Fibroblast of upper back skin (primary cell): ENCODE measurements around the gene SMURF1.
A peak's percentile ranks its signal among the peaks of the same experiment; 100 is the strongest.

Source experiments
- DNase-seq: peaks from one replicate; pipeline ENCODE4 v3.0.0-alpha.2; 2013

SMURF1 gene

DNA sequence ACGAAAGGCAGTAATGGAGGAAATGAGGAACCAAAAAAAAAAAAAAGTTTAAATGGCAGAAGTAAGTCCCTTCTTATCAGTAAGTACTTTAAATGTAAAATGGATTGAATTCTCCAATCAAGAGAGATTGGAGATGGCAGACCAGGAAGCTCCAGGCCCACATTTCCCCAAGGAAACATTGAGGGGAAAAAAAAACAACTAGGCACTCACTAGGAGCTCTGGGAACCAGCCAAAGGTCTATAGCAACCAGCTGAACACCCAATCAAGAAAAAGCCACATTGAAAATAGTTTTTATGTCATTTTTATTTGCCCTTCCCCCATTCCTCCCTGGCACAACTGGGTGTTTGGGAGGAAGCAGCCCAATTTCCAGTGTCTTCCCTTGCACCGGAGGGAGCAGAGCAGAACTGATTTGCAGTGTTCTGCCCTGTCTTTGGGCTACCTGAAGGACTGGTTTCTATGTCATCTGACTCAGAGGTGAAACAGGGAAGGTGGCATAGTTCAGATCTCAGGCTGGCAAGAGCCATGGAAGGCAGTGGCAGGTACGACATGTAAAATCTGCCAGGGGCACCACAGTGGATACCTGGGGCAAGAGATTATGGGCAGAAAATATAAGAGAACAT lies 121.9 kb downstream of the SMURF1 start:
- peak; percentile 32 for DNase-seq

DNA sequence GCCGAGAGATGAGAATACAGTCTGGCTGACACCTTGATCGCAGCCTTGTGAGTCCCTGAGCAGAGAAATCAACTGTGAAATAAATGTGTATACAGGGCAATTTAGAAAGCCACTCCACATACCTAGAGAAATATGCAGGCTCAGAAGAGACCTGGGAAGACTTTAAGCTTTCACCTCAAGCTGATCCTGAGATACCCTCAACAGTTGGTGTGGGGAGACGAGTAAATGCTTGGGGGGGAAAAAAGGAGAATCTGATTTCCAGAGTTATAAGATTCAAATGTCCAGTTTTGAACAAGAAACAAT lies 123.5 kb downstream of the SMURF1 start:
- DNase-seq = no peak

DNA sequence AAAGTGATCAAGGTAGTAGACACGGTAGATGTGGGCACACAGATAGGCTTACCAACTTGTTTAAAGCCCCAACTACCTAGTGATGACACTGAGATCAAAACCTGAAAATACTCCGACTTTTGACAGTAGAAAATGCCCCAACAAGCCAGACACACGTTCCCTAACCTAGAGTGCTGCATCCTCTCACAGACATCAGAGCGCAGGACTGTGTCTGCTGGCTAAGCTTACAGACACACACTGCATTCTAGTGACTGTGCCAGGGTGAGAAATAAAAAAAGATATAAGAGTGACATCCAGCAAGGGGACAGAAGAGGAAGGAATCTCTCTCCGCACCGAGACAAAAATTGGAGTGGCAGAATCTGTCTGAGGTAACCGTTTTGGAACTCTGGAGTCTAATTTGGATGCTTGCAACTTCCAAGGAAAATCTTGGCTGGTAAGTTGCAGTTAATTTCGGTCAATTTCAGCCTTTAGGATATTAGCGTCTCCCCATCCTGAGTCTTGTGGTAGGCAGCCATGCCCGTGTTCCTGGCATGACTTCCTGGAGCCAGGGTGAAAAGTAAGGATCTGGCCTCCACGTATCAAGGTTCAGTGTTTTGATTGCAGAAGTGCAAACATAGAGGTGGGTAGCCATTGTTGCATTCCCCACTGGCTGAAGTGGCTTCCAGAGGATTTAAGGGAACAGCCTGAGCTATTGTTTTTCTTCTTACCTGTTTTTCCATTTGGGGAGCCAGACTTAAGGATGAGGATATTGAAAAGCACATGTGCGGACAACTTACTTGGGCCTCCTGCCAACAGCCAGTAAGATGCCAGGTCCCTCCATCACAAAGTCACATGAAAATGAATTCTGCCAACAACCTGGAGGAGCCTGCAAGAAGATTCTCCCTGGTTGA lies 124.1 kb downstream of the SMURF1 start:
- DNase-seq = no peak

DNA sequence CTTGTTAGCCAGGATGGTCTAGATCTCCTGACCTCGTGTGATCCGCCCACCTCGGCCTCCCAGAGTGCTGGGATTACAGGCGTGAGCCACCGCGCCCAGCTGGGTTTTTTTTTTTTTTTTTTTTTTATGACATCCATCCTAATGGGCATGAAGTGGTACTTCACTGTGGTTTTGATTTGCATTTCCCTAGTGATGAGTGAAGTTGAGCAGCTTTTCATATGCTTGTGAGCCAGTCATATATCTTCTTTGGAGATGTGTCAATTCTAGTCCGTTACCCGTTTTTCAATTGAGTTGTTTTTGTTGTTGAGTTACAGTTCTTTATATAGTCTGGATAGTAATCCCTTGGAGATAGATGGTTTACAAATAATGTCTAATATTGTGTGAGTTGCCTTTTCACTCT lies 127.7 kb downstream of the SMURF1 start:
- no peak for DNase-seq

DNA sequence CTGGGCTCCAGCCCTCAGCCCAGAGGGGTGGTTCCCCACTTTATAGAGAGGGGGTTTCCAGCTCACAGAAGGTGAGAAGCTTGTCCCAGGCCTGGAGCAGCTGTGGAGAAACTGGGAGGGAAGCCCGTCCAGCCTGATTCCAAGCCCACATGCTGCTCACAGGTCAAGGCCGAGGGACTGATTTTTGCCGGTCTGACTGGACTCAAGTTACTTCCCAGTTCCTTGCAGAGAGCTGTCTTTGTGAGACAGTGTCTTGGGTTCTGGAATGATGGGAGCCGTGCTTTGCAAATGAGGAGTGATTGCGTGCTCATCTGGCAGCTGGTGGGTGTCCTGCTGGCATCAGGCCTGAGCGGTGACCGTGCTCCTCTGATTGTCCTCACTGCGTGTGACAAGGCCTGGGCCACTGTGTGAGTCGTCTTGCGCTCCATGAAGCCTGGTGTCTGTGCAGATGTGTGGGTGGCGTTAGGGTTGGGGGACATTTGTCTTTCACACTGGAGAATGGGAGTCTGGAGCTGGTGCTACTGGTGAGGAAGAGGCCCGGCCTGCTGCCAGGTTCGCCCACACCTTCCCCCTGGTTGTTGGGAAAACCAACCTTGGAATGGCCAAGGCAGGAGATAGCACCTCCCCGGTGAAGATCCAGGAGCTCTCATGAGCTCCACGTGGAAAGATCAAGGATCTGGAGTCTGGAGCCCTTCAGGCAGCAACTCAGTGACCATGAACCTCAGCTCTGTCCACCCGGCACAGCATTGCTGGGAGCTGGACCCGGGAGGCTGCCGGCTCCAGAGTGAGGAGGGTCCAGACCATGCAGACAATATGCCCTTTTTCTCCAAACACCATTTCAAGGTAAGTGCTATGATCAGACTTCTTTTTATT lies 129.6 kb downstream of the SMURF1 start:
- no peak for DNase-seq

DNA sequence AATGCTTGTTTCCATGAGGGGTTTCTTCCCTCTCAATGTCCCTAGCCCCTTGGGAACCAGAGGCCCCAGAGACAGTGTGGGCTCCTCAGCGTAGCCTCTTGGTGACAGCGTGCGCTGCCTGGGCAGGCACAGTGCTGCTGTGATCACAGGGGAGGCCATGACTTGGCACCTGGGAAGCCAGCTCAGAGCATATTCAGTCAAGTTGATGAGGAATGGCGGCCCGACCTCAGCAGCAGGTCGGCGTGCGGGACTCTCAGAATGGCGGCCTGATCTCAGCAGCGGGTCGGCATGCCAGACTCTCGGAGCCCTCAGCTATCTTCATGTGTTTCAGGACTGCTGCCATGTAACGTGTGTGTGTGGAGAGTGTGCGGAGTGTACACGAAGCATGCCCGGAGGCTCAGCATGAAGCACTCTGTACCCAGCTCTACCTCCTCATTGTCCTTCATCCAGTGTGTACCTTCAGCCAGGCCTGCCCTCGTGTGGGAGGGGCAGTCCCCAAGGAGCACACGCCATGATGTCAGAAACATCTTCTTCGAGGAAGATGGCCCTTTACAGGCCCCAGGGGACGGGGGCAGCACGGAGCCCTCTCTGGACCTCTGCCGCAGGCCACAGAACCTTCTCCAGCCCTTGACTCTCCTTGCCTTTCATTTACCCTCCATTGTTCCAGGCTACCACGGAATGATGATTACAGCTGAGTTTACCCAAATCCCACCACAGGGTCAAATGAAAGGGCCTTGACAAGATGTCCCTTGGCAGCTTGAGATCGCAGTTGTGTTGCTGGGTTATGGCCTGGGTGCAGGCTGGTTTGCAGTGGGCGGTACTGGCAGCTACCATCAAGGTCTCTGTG lies 130.4 kb downstream of the SMURF1 start:
- DNase-seq = no peak

DNA sequence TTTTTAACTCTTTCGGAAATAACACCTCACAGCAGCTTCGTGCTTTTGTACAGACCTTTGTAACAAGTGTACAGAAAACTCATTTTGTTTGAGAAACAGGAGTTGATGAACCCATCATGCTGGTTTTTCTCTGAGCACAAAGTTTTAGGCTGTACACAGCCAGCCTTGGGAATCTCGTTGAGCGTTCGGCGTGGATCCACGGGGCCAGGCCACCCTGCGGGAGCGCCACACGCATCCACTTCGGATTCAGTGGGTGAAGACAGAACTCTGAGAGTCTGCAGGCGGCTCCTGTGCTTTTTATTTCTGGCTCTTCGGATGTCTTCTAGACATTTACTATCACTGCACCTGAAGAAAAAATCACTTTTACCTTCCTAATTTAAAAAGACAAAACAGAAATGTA lies 131.2 kb downstream of the SMURF1 start:
- no peak for DNase-seq

DNA sequence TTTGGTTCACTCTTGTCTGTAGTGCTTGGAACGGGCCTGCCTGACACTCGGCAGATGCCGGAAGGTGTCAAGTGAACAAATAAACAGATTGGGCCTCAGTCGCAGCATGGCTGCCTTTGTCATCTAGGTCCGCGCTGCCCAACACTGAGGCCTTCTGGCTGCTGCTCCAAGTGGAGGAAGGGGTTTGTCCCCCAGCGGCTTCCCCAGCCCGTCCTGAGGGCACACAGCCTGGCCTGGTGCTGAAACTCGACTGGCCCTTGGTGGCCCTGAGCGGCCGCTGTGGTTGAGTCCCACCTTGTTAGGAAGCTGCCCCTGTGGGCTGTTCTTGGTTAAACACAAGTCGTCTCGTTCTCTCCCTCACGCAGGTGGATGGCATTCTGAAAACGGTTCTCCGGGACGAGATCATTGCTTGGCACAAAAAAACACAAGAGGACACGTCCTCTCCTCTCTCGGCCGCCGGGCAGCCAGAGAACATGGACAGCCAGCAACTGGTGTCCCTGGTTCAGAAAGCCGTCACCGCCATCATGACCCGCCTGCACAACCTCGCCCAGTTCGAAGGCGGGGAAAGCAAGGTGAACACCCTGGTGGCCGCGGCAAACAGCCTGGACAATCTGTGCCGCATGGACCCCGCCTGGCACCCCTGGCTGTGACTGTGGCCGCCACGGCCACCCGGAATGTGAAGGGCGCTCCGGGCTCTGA lies 132.1 kb downstream of the SMURF1 start:
- no peak for DNase-seq

DNA sequence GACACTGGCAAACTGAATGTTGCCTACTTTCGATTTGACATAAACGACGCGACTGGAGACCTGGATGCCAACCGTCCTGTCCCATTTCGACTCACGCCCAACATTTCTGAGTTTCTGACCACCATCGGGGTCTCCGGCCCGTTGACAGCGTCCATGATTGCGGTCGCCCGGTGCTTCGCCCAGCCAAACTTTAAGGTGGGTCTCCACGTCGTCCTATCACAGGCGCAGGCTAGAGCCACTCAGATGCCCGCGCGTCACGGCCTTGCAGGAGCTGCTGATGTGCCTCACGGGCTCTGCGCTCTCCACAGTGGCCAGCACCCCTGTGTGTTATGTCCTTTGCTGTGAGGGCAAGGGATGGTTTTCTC lies 132.6 kb downstream of the SMURF1 start:
- no peak for DNase-seq

DNA sequence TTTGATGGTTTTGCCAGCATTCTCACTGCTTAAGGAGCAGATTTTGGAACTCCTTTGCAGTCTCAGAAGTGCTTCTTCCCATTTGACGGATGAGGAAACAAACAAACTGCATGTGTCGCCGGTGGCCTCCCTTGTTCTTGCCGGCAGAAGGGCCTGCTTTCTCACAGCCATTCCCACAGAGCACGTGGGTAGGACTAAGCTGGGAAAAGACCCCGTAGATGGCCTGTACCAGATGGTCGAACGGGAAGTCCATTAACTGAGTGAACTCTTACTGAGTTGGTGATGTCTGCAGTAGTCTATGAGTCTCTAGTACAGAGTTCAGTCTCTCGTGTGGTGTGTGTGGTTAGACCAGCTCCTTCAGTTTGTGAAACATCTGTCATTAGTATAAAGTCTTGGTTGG lies 133.6 kb downstream of the SMURF1 start:
- no peak for DNase-seq

DNA sequence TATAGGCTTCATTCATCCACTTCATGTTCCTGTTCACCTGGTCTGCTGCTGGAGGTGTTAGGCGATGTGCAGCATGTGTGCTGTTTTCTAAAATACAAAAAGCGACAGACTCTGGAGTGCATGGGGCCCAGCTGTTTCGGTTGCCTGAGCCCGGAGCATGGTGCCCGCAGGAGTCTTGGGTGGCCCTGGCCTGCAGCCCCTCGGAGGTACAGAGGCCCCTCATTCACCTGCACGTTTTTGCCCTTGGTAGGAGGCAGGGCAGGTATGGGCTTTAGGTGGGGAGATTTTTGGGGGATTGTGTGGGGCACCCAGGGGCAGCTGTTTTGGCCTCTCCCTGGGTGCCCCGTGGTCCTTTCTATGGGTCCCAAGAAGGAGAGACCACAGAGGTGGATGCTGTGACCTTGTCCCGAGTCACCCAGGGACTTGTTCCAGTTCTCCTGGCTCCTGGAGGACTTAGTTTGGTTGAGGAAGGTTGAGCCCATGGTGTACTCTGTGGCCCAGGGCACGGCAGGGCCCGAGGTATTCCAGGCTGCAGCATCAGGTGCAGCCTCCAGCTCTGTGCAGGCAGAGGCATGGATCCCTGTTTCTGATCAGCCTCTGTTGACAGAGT lies 134.9 kb downstream of the SMURF1 start:
- DNase-seq = no peak

DNA sequence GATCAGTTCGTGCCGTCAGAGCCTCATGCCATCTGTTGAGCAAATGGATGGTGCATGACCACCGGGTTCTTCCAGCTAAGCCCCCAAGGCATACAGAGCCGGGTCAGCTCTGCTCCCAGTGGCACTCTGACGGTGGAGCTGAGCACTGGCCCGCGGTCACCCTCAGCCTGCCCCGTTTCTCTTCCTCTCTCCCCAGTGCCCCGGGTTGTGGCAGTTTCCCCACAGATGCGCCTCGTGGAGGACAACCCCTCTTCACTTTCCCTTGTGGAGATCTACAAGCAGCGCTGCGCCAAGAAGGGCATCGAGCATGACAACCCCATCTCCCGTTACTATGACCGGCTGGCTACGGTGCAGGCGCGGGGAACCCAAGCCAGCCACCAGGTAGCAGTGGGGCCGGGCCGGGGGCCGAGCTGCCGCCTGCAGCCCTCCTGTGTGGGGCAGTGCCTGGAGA lies 135.7 kb downstream of the SMURF1 start:
- no peak for DNase-seq

DNA sequence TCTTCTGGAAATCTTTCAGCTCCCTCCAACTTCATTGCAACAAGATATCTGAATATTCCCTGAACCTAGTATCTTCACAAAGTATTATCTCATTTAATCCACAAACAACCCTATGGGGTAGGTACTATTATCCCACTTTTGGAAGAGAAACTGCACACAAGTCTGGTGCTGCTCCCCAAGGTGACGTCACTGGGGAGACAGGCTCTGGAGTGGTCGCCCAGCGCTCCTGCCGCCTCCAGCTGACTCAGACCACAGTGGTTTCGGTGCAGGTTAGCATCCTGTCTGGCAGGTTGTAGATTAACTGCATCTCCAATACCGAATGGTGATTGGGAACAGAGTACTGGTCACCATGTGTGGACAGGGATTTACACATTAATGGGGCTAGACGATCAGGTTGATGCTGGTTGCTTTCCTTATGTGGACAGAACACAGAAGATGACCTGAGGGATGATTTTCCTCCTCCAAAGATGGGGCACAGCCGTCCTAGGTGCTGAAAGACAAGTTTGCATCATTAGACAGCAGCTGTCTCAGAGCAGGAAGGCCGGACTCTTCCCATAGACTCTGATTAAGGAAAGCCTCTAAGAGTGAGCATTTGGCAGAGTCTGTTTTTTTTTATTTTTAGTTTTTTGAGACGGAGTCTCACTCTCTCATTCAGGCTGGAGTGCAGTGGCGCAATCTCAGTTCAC lies 137.0 kb downstream of the SMURF1 start:
- DNase-seq = no peak

DNA sequence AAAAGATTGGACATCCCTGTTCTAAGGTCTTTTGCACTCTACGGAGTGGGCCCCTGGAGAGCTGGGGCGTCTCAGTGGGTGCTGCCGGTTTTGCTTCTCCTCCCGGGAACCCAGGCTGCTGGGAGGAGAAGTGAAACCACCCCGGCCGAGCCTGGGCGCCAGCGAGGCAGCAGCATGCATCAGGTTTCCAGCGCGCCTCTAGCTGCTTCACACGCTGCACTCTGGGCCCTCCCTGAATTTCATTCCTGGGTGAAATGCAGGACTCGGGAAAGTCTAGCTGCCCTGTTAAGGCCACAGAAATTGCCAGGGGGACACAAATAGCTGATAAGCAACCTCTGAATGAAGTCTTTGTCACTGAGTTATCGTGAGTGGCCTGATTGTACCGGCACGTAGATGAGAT lies 138.1 kb downstream of the SMURF1 start:
- no peak for DNase-seq

DNA sequence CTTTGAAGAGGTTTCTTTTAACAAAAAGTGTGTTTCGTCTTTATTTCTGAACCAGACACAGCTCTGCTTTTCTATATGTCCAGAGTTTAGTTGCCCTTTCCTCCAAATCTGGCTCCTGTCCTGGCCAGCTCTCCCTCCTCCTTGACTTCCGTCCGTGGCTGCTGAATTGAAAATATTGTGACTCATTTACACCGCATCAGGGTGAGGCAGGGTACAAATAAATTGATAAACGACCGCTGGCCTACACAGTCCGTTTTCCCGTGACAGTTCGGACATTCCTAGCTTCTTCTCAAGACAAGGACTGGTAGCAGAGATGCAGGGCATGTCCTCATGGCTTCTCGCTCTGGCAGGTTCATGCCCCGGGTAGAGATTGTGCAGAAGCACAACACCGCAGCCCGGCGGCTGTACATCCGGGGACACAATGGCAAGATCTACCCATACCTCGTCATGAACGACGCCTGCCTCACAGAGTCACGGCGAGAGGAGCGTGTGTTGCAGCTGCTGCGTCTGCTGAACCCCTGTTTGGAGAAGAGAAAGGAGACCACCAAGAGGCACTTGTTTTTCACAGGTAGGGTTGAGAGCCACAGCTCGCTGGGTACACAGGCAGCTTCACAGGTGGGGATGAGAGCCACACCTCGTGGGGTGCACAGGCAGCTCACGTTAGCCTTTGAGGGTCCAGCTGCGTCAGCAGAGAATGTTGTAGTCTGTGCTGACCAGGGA lies 139.0 kb downstream of the SMURF1 start:
- no peak for DNase-seq

DNA sequence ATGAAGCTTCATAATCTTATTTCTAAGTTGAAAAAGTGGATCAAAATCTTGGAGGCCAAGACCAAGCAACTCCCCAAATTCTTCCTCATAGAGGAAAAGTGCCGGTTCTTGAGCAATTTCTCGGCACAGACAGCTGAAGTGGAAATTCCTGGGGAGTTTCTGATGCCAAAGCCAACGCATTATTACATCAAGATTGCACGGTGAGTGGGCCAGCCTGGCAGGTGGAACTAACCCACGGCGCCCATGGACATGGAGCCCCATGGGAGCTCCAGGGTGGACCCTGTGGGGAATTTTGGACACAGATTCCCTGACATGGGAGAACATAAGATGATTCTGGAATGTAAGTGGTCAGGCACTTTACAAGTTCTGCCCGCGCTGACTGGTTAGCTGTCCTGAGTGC lies 139.7 kb downstream of the SMURF1 start:
- DNase-seq = peak; percentile 3

DNA sequence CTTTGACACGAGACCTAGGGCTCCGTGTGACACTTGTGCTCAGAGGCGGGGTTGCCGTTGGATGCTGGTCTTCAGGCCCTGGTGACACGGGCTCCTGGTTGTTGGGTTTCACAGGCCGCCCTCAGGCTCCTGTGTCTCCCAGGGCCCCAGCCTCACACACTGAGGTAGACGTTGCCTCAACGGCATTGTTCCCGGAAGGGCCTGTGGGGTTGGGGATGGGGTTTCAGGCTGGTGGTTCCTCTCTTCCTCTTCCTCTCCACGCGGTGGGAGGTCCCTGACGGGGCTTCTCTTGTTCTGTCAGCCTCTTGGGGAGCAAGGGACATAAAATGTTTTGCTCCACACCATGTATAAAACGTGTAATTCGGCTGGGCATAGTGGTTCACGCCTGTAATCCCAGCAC lies 140.5 kb downstream of the SMURF1 start:
- DNase-seq = no peak

DNA sequence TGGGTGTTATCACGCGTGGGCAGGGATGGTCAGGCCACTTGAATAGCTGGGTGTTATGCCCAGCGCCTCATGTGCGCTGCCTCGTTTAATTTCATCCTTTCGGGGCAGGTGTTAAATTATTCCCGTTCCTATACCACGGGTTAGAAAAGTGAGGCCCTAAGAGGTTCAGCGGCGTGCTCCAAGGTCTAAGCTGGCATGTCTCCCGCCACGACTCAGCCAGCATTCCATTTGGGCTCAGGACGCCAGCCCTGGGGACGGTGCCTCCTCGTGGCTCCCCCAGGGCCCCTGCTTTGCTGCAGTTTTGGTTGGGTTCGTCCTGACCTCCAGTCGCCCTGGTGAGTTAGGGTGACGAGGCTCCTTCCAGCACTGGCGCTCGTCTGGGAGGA lies 141.1 kb downstream of the SMURF1 start:
- no peak for DNase-seq

DNA sequence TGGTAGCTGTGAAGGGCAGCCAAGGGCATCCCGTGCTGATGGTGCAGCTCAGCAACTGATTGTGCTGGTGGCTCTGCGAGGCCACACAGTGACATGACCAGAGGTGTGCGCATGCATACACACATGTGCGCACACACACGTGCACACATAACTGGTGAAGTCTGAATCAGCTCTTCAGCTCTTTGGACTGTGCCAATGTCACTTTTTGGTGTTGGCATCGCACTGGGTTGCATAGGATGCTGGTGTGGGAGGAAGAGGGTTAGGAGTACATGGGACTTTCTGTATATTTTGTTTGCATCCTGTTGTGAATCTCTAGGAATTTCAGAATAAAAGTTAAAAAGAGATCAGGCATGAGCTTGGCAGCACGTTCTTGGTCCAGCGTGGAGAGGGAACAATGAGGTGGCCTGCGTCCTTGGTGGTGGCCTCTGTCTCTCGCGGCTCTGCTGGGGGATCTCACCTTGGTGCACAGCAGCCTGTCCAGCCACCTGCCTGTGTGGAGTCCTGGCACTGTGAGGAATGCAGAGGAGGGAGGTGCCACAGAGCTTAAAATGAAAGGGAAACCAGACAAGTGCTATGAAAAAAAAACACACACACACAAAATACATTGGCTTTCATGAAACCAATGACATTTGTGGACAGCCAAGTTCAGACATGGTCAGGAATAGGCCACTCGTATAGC lies 141.6 kb downstream of the SMURF1 start:
- DNase-seq = no peak
